Activated T-cell treated with anti-CD3 and anti-CD28 coated beads, Interleukin-2, amount 50 U/mL, for 72 hours (primary cell): Measurements from ENCODE around the gene C1orf198. TPM values are rescaled to one million over a fixed set of nuclear protein-coding genes. Genes with fewer than 3 reads are reported as not detected.

Source experiments
- ATAC-seq, 2 donors: fragments of 150-1000 bp; cut with Tn5 transposase; replicated peaks in 1 of 2; 2 replicates each; pipeline ENCODE4 v1.10.0; 2021; ENCODE audit warnings: moderate library complexity in 2 of 2, mild to moderate bottlenecking in 1 of 2
- DNase-seq, 2 donors: peaks; one replicate each; pipeline ENCODE4 v3.0.0; 2021 to 2022; ENCODE audit warnings: mixed read lengths in 1 of 2
- H3K27ac Mint-ChIP-seq: one replicate; pipeline ENCODE4 v1.8.0; 2022; ENCODE audit warnings: mild to moderate bottlenecking, moderate library complexity, mixed read lengths
- H3K27me3 Mint-ChIP-seq: one replicate; pipeline ENCODE4 v1.8.0; 2022; ENCODE audit warnings: low read depth, mixed read lengths
- H3K36me3 Mint-ChIP-seq, 2 donors: one replicate each; pipeline ENCODE4 v1.8.0; 2022; ENCODE audit warnings: mixed read lengths in 2 of 2, mild to moderate bottlenecking in 1 of 2; ENCODE audit not compliant: insufficient read depth in 2 of 2
- H3K4me1 Mint-ChIP-seq: one replicate; pipeline ENCODE4 v1.8.0; 2022; ENCODE audit warnings: low read depth, mixed read lengths
- H3K4me3 Mint-ChIP-seq, 2 donors: one replicate each; pipeline ENCODE4 v1.8.0; 2022; ENCODE audit warnings: mild to moderate bottlenecking in 2 of 2, mixed read lengths in 2 of 2, moderate library complexity in 2 of 2
- H3K9me3 Mint-ChIP-seq, 2 donors: one replicate each; pipeline ENCODE4 v1.8.0; 2022; ENCODE audit warnings: mixed read lengths in 2 of 2
- total RNA-seq, 2 donors: library from RNA; stranded (reverse); gene quantifications; one replicate each; pipeline ENCODE4 v1.2.3, GENCODE V29; 2022

C1orf198 gene
- total RNA-seq: 1 to 10 TPM; 5.4 to 7.6 TPM

GRCh38 chr1:230867903-230868735 is at the start of gene C1orf198:
Gene C1orf198 (minus strand): TSS chr1:230868521. CDS start chr1:230868512, 9 bp downstream.
- Mint-ChIP-seq H3K27ac (peak within 1 kb of the TSS; percentile 70), H3K4me3 (peak within 1 kb of the TSS; percentile 91), H3K4me1 (peaks cover 38% of the 10 kb centered on the region), H3K9me3 (no peaks in the 10 kb centered on the region), H3K36me3 (peaks cover 0 to 1% of the 10 kb centered on the region in 2 donors), H3K27me3 (peaks cover 38% of the 10 kb centered on the region)
- peak; percentile 90 to 93 for ATAC-seq
- peak; percentile 76 to 81 for DNase-seq

GRCh38 chr1:230917284-230918135 is 49.2 kb upstream of the C1orf198 start:
- H3K27me3 Mint-ChIP-seq: no peaks in the 10 kb centered on the region
- ATAC-seq: peak; percentile 54 to 71
- no peak overlapping the region for H3K4me3 Mint-ChIP-seq
- no peaks in the 10 kb centered on the region for H3K9me3 Mint-ChIP-seq
- DNase-seq: peak; percentile 72 to 78
- H3K27ac Mint-ChIP-seq: no peak overlapping the region
- H3K36me3 Mint-ChIP-seq: peaks cover 0 to 4% of the 10 kb centered on the region in 2 donors
- peaks cover 13% of the 10 kb centered on the region for H3K4me1 Mint-ChIP-seq

- ATAC-seq (no peak), DNase-seq (no peak)
- H3K4me3 Mint-ChIP-seq: no peak overlapping the region
- H3K27me3 Mint-ChIP-seq: no peaks in the 10 kb centered on the region
- H3K9me3 Mint-ChIP-seq: no peaks in the 10 kb centered on the region
- no peak overlapping the region for H3K27ac Mint-ChIP-seq
- H3K36me3 Mint-ChIP-seq: peaks cover 0 to 4% of the 10 kb centered on the region in 2 donors
- H3K4me1 Mint-ChIP-seq: peaks cover 13% of the 10 kb centered on the region
Observed at GRCh38 chr1:230916587-230917283, 48.4 kb upstream of the C1orf198 start.

GRCh38 chr1:230915078-230915477 is 46.8 kb upstream of the C1orf198 start:
- H3K27ac Mint-ChIP-seq: peak overlapping the region; percentile 63
- no peaks in the 10 kb centered on the region for H3K27me3 Mint-ChIP-seq
- peaks cover 13% of the 10 kb centered on the region for H3K4me1 Mint-ChIP-seq
- no peaks in the 10 kb centered on the region for H3K9me3 Mint-ChIP-seq
- DNase-seq (no peak), ATAC-seq (no peak)
- peaks cover 3 to 4% of the 10 kb centered on the region in 2 donors for H3K36me3 Mint-ChIP-seq
- H3K4me3 Mint-ChIP-seq: no peak overlapping the region

- H3K9me3 Mint-ChIP-seq: no peaks in the 10 kb centered on the region
- DNase-seq: no peak
- H3K27me3 Mint-ChIP-seq: no peaks in the 10 kb centered on the region
- peaks cover 13% of the 10 kb centered on the region for H3K4me1 Mint-ChIP-seq
- peak overlapping the region; percentile 38 for H3K27ac Mint-ChIP-seq
- ATAC-seq: no peak
- no peak overlapping the region for H3K4me3 Mint-ChIP-seq
- peaks cover 4 to 7% of the 10 kb centered on the region in 2 donors for H3K36me3 Mint-ChIP-seq
Observed at GRCh38 chr1:230913496-230913895, 45.2 kb upstream of the C1orf198 start.

- Mint-ChIP-seq H3K27me3 (no peaks in the 10 kb centered on the region), H3K36me3 (peaks cover 4 to 8% of the 10 kb centered on the region in 2 donors), H3K4me3 (no peak overlapping the region), H3K9me3 (no peaks in the 10 kb centered on the region), H3K27ac (peak overlapping the region; percentile 7), H3K4me1 (peaks cover 13% of the 10 kb centered on the region)
- DNase-seq: no peak
- ATAC-seq: no peak
Observed at GRCh38 chr1:230910755-230911117, 42.4 kb upstream of the C1orf198 start.

GRCh38 chr1:230909974-230910754 is 41.8 kb upstream of the C1orf198 start:
- H3K27ac Mint-ChIP-seq: peak overlapping the region; percentile 4

GRCh38 chr1:230907472-230908205 is 39.3 kb upstream of the C1orf198 start:
- H3K4me1 Mint-ChIP-seq: no peaks in the 10 kb centered on the region
- peaks cover 4 to 6% of the 10 kb centered on the region in 2 donors for H3K36me3 Mint-ChIP-seq
- H3K4me3 Mint-ChIP-seq: no peak overlapping the region
- no peaks in the 10 kb centered on the region for H3K27me3 Mint-ChIP-seq
- no peak for DNase-seq
- no peaks in the 10 kb centered on the region for H3K9me3 Mint-ChIP-seq
- no peak for ATAC-seq
- H3K27ac Mint-ChIP-seq: no peak overlapping the region

More at GRCh38 chr1:230909974-230910754, 41.8 kb upstream of the C1orf198 start:
- DNase-seq: no peak
- H3K4me3 Mint-ChIP-seq: no peak overlapping the region
- peaks cover 10% of the 10 kb centered on the region for H3K4me1 Mint-ChIP-seq
- no peak for ATAC-seq
- H3K27me3 Mint-ChIP-seq: no peaks in the 10 kb centered on the region
- H3K9me3 Mint-ChIP-seq: no peaks in the 10 kb centered on the region
- H3K36me3 Mint-ChIP-seq: peaks cover 4 to 8% of the 10 kb centered on the region in 2 donors

- Mint-ChIP-seq H3K36me3 (peaks cover 4 to 6% of the 10 kb centered on the region in 2 donors), H3K9me3 (no peaks in the 10 kb centered on the region), H3K27me3 (no peaks in the 10 kb centered on the region), H3K27ac (no peak overlapping the region), H3K4me1 (no peaks in the 10 kb centered on the region), H3K4me3 (no peak overlapping the region)
- DNase-seq (no peak), ATAC-seq (no peak)
Observed at GRCh38 chr1:230906226-230906625, 37.9 kb upstream of the C1orf198 start.

- H3K27ac Mint-ChIP-seq: peak overlapping the region; percentile 8
- ATAC-seq (no peak), DNase-seq (no peak)
- H3K36me3 Mint-ChIP-seq: peaks cover 4 to 7% of the 10 kb centered on the region in 2 donors
- no peaks in the 10 kb centered on the region for H3K4me1 Mint-ChIP-seq
- H3K4me3 Mint-ChIP-seq: no peak overlapping the region
- no peaks in the 10 kb centered on the region for H3K9me3 Mint-ChIP-seq
- no peaks in the 10 kb centered on the region for H3K27me3 Mint-ChIP-seq
Observed at GRCh38 chr1:230905733-230906132, 37.4 kb upstream of the C1orf198 start.

- no peaks in the 10 kb centered on the region for H3K9me3 Mint-ChIP-seq
- H3K4me3 Mint-ChIP-seq: no peak overlapping the region
- no peak overlapping the region for H3K27ac Mint-ChIP-seq
- no peaks in the 10 kb centered on the region for H3K4me1 Mint-ChIP-seq
- DNase-seq (no peak), ATAC-seq (no peak)
- H3K36me3 Mint-ChIP-seq: peaks cover 0 to 3% of the 10 kb centered on the region in 2 donors
- H3K27me3 Mint-ChIP-seq: no peaks in the 10 kb centered on the region
Observed at GRCh38 chr1:230902349-230902923, 34.1 kb upstream of the C1orf198 start.
